Midbrain (tissue), 1 donor: Measurements from ENCODE around the gene RASGRF2.

Experiments used
- DNase-seq: peaks from one replicate; lab custom pipeline; 2025; lab: John Stamatoyannopoulos, UW

The RASGRF2 gene

GRCh38 chr5:81177061-81177460 lies 216.9 kb downstream of the RASGRF2 start:
- DNase-seq = no peak

GRCh38 chr5:81179959-81180358 lies 219.8 kb downstream of the RASGRF2 start:
- DNase-seq = no peak

GRCh38 chr5:81180780-81181460 lies 220.8 kb downstream of the RASGRF2 start:
- DNase-seq = no peak

- DNase-seq = no peak
Measured at GRCh38 chr5:81181576-81182316, 221.6 kb downstream of the RASGRF2 start.

GRCh38 chr5:81182396-81183390 lies 222.5 kb downstream of the RASGRF2 start:
- DNase-seq = no peak

- no peak for DNase-seq
Measured at GRCh38 chr5:81183811-81184748, 223.9 kb downstream of the RASGRF2 start.

- DNase-seq = no peak
Measured at GRCh38 chr5:81184749-81185110, 224.6 kb downstream of the RASGRF2 start.

GRCh38 chr5:81187885-81188284 lies 227.7 kb downstream of the RASGRF2 start:
- no peak for DNase-seq

GRCh38 chr5:81188962-81189361 lies 228.8 kb downstream of the RASGRF2 start:
- DNase-seq = no peak

GRCh38 chr5:81189875-81190498 lies 229.8 kb downstream of the RASGRF2 start:
- DNase-seq = no peak

GRCh38 chr5:81191726-81192372 lies 231.7 kb downstream of the RASGRF2 start:
- no peak for DNase-seq

- no peak for DNase-seq
Measured at GRCh38 chr5:81192373-81192750, 232.2 kb downstream of the RASGRF2 start.

- peak; percentile 84 for DNase-seq
Measured at GRCh38 chr5:81194633-81195334, 234.6 kb downstream of the RASGRF2 start.

GRCh38 chr5:81195335-81195929 lies 235.3 kb downstream of the RASGRF2 start:
- DNase-seq = no peak

- DNase-seq = no peak
Measured at GRCh38 chr5:81202655-81203054, 242.5 kb downstream of the RASGRF2 start.

GRCh38 chr5:81203729-81204128 lies 243.6 kb downstream of the RASGRF2 start:
- no peak for DNase-seq

GRCh38 chr5:81204205-81204604 lies 244.0 kb downstream of the RASGRF2 start:
- DNase-seq = no peak

GRCh38 chr5:81205058-81205457 lies 244.9 kb downstream of the RASGRF2 start:
- DNase-seq = no peak

- DNase-seq = no peak
Measured at GRCh38 chr5:81207009-81207408, 246.8 kb downstream of the RASGRF2 start.
